H1 (cell line): ENCODE data around the gene INTS1. TPM values are rescaled to one million over a fixed set of nuclear protein-coding genes. Genes with fewer than 3 reads are reported as not detected.

Experiments used
- CTCF ChIA-PET: fragments of 300-600 bp; sonication (Branson Sonifier 250); formaldehyde crosslinking; loops from one replicate; lab custom pipeline; 2021; ENCODE audit not compliant: partially characterized antibody; lab: Charles Lee
- POLR2A ChIA-PET: fragments of 300-600 bp; sonication (Branson Sonifier 250); formaldehyde crosslinking; loops from one replicate; lab custom pipeline; 2021; ENCODE audit warnings: inconsistent platforms; ENCODE audit not compliant: partially characterized antibody; lab: Charles Lee
- DNase-seq, 2 experiments: peaks; one replicate each; pipeline versions ENCODE4 v3.0.0 to v3.0.0-alpha.2; 2010 to 2022; ENCODE audit warnings: low spot score in 2 of 2, low read depth in 1 of 2, mixed read lengths in 1 of 2
- FAIRE-seq: peaks from 2 replicates; lab custom pipeline; 2011; peaks lifted over from hg19 to GRCh38; lab: Jason Lieb, UNC
- H2AFZ ChIP-seq: 2 replicates; pipeline ENCODE4 v1.8.1; 2012; ENCODE audit warnings: low read length, inconsistent platforms
- H2AK5ac ChIP-seq: 2 replicates; pipeline ENCODE4 v1.6.1; 2013; ENCODE audit warnings: low read depth, low read length
- H2BK120ac ChIP-seq: replicated peaks from 2 replicates; pipeline ENCODE3; 2013; ENCODE audit warnings: low read depth, low read length, inconsistent platforms
- H2BK12ac ChIP-seq: 2 replicates; pipeline ENCODE4 v1.6.1; 2013; ENCODE audit warnings: low read depth, low read length
- H2BK15ac ChIP-seq: 2 replicates; pipeline ENCODE4 v1.6.1; 2013; ENCODE audit warnings: low read length
- H2BK20ac ChIP-seq: 2 replicates; pipeline ENCODE4 v1.6.1; 2013; ENCODE audit warnings: low read length
- H2BK5ac ChIP-seq: 2 replicates; pipeline ENCODE4 v1.6.1; 2013; ENCODE audit warnings: low read depth, low read length
- H3K14ac ChIP-seq: 2 replicates; pipeline ENCODE4 v1.6.1; 2013; ENCODE audit warnings: inconsistent platforms; ENCODE audit not compliant: insufficient read length
- H3K18ac ChIP-seq: 2 replicates; pipeline ENCODE4 v1.6.1; 2013; ENCODE audit warnings: low read length; ENCODE audit errors: extremely low read depth
- H3K23ac ChIP-seq: 2 replicates; pipeline ENCODE4 v1.6.1; 2013; ENCODE audit warnings: inconsistent platforms; ENCODE audit not compliant: insufficient read length
- H3K23me2 ChIP-seq: 2 replicates; pipeline ENCODE4 v1.6.1; 2013; ENCODE audit warnings: low read depth, low read length
- H3K27ac ChIP-seq: 2 replicates; pipeline ENCODE4 v1.6.1; 2011; ENCODE audit warnings: low read depth, low read length, inconsistent platforms
- H3K27me3 ChIP-seq, 4 experiments: replicated peaks in 1 of 4; 1 replicate in 1 of 4; 2 replicates in 3 of 4; pipeline versions ENCODE4 v1.6.1 to v1.8.1; 2011 to 2013; ENCODE audit warnings: low read length in 3 of 4, mild to moderate bottlenecking in 3 of 4, inconsistent platforms in 2 of 4, mixed read lengths in 2 of 4, moderate library complexity in 1 of 4; ENCODE audit not compliant: control insufficient read depth in 3 of 4, insufficient read depth in 3 of 4; ENCODE audit errors: extremely low read depth in 1 of 4
- H3K36me3 ChIP-seq, 4 experiments: 2 replicates each; pipeline versions ENCODE4 v1.6.1 to v1.8.1; 2011 to 2013; ENCODE audit warnings: mild to moderate bottlenecking in 4 of 4, low read length in 3 of 4, moderate library complexity in 2 of 4, control low read depth in 1 of 4, inconsistent platforms in 1 of 4; ENCODE audit not compliant: insufficient read depth in 4 of 4, control insufficient read depth in 2 of 4
- H3K4ac ChIP-seq: replicated peaks from 2 replicates; pipeline ENCODE3; 2013; ENCODE audit warnings: low read length, low read depth, mixed read lengths, inconsistent platforms; ENCODE audit not compliant: insufficient read length
- H3K4me1 ChIP-seq, 4 experiments: replicated peaks in 1 of 4; 1 replicate in 1 of 4; 2 replicates in 3 of 4; pipeline versions ENCODE4 v1.6.1 to v1.8.1; 2011 to 2013; ENCODE audit warnings: low read length in 3 of 4, inconsistent platforms in 2 of 4, mixed read lengths in 1 of 4; ENCODE audit not compliant: insufficient read depth in 4 of 4, control insufficient read depth in 3 of 4
- H3K4me2 ChIP-seq, 2 experiments: 2 replicates each; pipeline versions ENCODE4 v1.6.1 to v1.8.1; 2011 to 2013; ENCODE audit warnings: low read depth in 2 of 2, low read length in 2 of 2, control low read depth in 1 of 2, inconsistent platforms in 1 of 2, mild to moderate bottlenecking in 1 of 2; ENCODE audit not compliant: insufficient read depth in 1 of 2
- H3K4me3 ChIP-seq, 4 experiments: fragments of 200-600, 300-600 bp in 1 of 4; sonication (generic), shearing (Covaris generic), sonication (Bioruptor Twin) in 1 of 4; 2 replicates each; pipeline versions ENCODE4 v1.5.1 to v1.8.1; 2011 to 2016; ENCODE audit warnings: low read length in 4 of 4, low read depth in 3 of 4, control low read depth in 2 of 4, inconsistent platforms in 2 of 4, mild to moderate bottlenecking in 2 of 4, mixed read lengths in 1 of 4, moderate library complexity in 1 of 4; ENCODE audit not compliant: insufficient read depth in 2 of 4; ENCODE audit errors: extremely low read depth in 1 of 4
- H3K56ac ChIP-seq: replicated peaks from 2 replicates; pipeline ENCODE3; 2013; ENCODE audit warnings: low read depth, mild to moderate bottlenecking, mixed read lengths, low read length, inconsistent platforms; ENCODE audit not compliant: insufficient read length
- H3K79me1 ChIP-seq: 2 replicates; pipeline ENCODE4 v1.6.1; 2013; ENCODE audit warnings: low read depth, low read length, control low read depth
- H3K79me2 ChIP-seq, 2 experiments: 2 replicates each; pipeline versions ENCODE4 v1.6.1 to v1.8.1; 2012 to 2013; ENCODE audit warnings: low read length in 2 of 2, mild to moderate bottlenecking in 2 of 2, inconsistent platforms in 1 of 2; ENCODE audit not compliant: insufficient read depth in 2 of 2, control insufficient read depth in 1 of 2
- H3K9ac ChIP-seq, 4 experiments: replicated peaks in 1 of 4; 1 replicate in 1 of 4; 2 replicates in 3 of 4; pipeline versions ENCODE4 v1.6.1 to v1.8.1; 2011 to 2013; ENCODE audit warnings: low read depth in 3 of 4, low read length in 3 of 4, control low read depth in 2 of 4, mild to moderate bottlenecking in 2 of 4, moderate library complexity in 2 of 4, inconsistent platforms in 1 of 4; ENCODE audit errors: extremely low read depth in 1 of 4
- H3K9me3 ChIP-seq, 2 experiments: 2 replicates each; pipeline versions ENCODE4 v1.6.1 to v1.8.1; 2012 to 2013; ENCODE audit warnings: mild to moderate bottlenecking in 2 of 2, moderate library complexity in 2 of 2, control low read depth in 1 of 2, inconsistent platforms in 1 of 2, low read depth in 1 of 2, low read length in 1 of 2, mixed read lengths in 1 of 2; ENCODE audit not compliant: insufficient read depth in 2 of 2
- H4K20me1 ChIP-seq, 2 experiments: replicated peaks in 1 of 2; 2 replicates each; pipeline versions ENCODE3 to v1.8.1; 2011 to 2013; ENCODE audit warnings: inconsistent platforms in 2 of 2, low read length in 2 of 2, mild to moderate bottlenecking in 1 of 2; ENCODE audit not compliant: insufficient read depth in 2 of 2, control insufficient read depth in 1 of 2
- H4K5ac ChIP-seq: 2 replicates; pipeline ENCODE4 v1.6.1; 2013; ENCODE audit warnings: low read length, low read depth, mixed read lengths, inconsistent platforms; ENCODE audit not compliant: insufficient read length
- H4K8ac ChIP-seq: 2 replicates; pipeline ENCODE4 v1.8.0; 2013; ENCODE audit warnings: mild to moderate bottlenecking, moderate library complexity, low read length, inconsistent platforms; ENCODE audit not compliant: insufficient read depth; ENCODE audit errors: extremely low read depth
- H4K91ac ChIP-seq: replicated peaks from 2 replicates; pipeline ENCODE3; 2013; ENCODE audit warnings: low read length, mixed read lengths, inconsistent platforms; ENCODE audit not compliant: insufficient read length
- ASH2L ChIP-seq: fragments of 200-600, 300-600 bp; sonication (generic); IDR thresholded peaks from one replicate; pipeline ENCODE4 v1.7.1; 2017; ENCODE audit warnings: low read length
- ATF2 ChIP-seq: IDR thresholded peaks from 2 replicates; pipeline ENCODE4 v1.6.1; 2012; ENCODE audit warnings: low read length, inconsistent platforms
- CTBP2 ChIP-seq: IDR thresholded peaks from 2 replicates; pipeline ENCODE4 v1.7.0; 2011; ENCODE audit warnings: borderline replicate concordance, mild to moderate bottlenecking, moderate library complexity, mixed read lengths, low read length; ENCODE audit not compliant: insufficient read depth, insufficient read length
- EGR1 ChIP-seq: IDR thresholded peaks from 2 replicates; pipeline ENCODE4 v1.6.1; 2011; ENCODE audit warnings: low read depth, low read length, borderline replicate concordance
- EZH2 ChIP-seq: fragments of 200-600 bp; sonication (generic); IDR thresholded peaks from 2 replicates; pipeline ENCODE4 v1.7.1; 2012; ENCODE audit warnings: low read depth, mild to moderate bottlenecking, moderate library complexity, low read length, inconsistent platforms; ENCODE audit not compliant: severe bottlenecking
- KDM4A ChIP-seq: IDR thresholded peaks from one replicate; pipeline ENCODE4 v1.7.1; 2012; ENCODE audit warnings: low read depth, mild to moderate bottlenecking, moderate library complexity, low read length, inconsistent platforms; ENCODE audit not compliant: severe bottlenecking
- SIN3A ChIP-seq, 2 experiments: IDR thresholded peaks in 1 of 2; conservative IDR thresholded peaks in 1 of 2; 2 replicates each; pipeline ENCODE4 v1.6.1; 2011 to 2012; ENCODE audit warnings: low read length in 2 of 2, improper control_type of control experiment in 1 of 2, low read depth in 1 of 2, mild to moderate bottlenecking in 1 of 2
- SP1 ChIP-seq: IDR thresholded peaks from 2 replicates; pipeline ENCODE4 v1.6.1; 2011; ENCODE audit warnings: low read depth, low read length
- TAF7 ChIP-seq: optimal IDR thresholded peaks from 2 replicates; pipeline ENCODE3; 2011; ENCODE audit warnings: low read depth, mild to moderate bottlenecking, inconsistent platforms, low read length, moderate library complexity, borderline replicate concordance
- TCF12 ChIP-seq: IDR thresholded peaks from 2 replicates; pipeline ENCODE4 v1.6.1; 2011; ENCODE audit warnings: low read depth, mild to moderate bottlenecking, low read length
- WGBS, 2 experiments: shearing (Covaris generic) in 1 of 2; methylation state at CpG; one replicate each; pipeline versions ENCODE4 v1.1.6 to v1.1.7; 2013 to 2015; ENCODE audit warnings: low lambda C conversion rate in 2 of 2, mixed read lengths in 2 of 2, inconsistent platforms in 1 of 2, low coverage in 1 of 2, missing lambda C conversion rate in 1 of 2; ENCODE audit not compliant: insufficient replicate concordance in 2 of 2, insufficient coverage in 1 of 2, insufficient read length in 1 of 2; ENCODE audit errors: extremely low coverage in 1 of 2, missing lambda C conversion rate in 1 of 2; 5-methylcytosine and 5-hydroxymethylcytosine counted together
- polyA plus RNA-seq, 7 experiments: library from polyadenylated mRNA; depleted of rRNA in 3 of 7; stranded (reverse) in 5 of 7; unstranded in 2 of 7; fragments of >200 nt in 5 of 7; fragments of 200-250 nt in 2 of 7; gene quantifications; 1 replicate in 5 of 7; 2 replicates in 1 of 7; 4 replicates in 1 of 7; pipeline versions ENCODE4 v1.2.1 to v1.2.3, GENCODE V29; 2011 to 2013; ENCODE audit warnings: missing spikeins in 2 of 7, mixed read lengths in 2 of 7
- total RNA-seq: library from RNA; stranded (reverse); fragmentation: NEBNext Ultra II Directional; extraction: Animal tissue kit (Norgen Biotek cat#: 25700); gene quantifications from 2 replicates; pipeline ENCODE4 v1.2.1, GENCODE V29; 2021

INTS1 gene
- total and polyA plus RNA-seq, 2 of the 8 experiments (the other 6 are each of a cell fraction or from before 2014, with no cell fraction given), result 76.9 to 104 TPM

DNA sequence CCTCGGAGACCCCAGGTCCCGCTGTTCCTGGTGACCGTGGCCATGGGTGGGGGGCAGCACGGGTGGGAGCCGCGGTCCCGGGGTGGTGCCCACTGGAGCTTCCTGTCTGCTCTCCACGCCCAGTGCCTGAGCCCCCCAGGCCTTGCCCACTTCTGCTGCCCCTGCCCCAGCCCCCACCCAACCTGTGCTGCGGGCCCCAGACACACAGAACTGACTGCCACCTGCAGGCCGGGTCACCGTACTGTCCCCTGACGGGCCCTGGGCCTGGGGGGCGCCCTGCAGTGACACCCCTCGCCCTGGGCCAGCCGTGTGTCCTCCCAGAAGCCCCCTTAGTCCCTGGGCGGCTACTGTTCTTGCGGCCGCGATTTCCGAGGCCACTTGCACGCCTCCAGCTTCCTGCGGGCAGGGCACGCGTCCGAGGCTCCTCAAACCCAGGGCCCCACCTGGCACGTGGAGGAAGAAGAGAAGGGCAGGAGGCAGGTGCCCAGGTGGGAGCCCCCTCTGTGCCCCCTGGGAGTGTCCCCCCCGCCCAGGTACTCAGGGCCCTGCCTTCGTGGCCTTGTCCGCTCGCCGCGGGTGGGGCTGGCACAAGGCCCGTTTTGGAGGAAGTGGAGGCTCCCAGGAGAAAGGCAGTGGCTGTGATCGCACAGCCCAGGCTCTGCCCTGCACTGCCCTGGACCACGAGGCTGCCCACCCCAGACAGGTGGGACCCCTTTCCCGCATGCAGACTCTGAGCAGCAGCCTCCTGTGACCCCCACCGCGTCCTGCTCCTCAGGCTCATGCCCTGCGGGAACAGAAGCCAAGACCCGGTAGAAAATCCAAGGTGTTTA is 41.4 kb upstream of the INTS1 start:
- no peak overlapping the region for H2BK120ac ChIP-seq
- TF ChIP-seq CTBP2 (no peak), SIN3A (conservative IDR thresholded peaks at IDR 0.05 in 1 of 2, IDR thresholded peaks at IDR 0.05 in 1 of 2; ENCODE audit: low read depth in 1 of 2, low read length in 2 of 2) (no peak), SP1 (no peak), EZH2 (no peak), ASH2L (no peak), TAF7 (no peak), EGR1 (no peak), KDM4A (no peak), ATF2 (no peak), TCF12 (no peak)

More for the DNA sequence above, 41.4 kb upstream of the INTS1 start:
- DNase-seq, result no peak
- no peak overlapping the region for H4K91ac ChIP-seq
- no peak overlapping the region for H2BK20ac ChIP-seq
- no peak overlapping the region for H3K4ac ChIP-seq
- H3K79me2 ChIP-seq, result no peaks in the 10 kb centered on the region
- H3K18ac ChIP-seq, result no peak overlapping the region
- no peaks in the 10 kb centered on the region for H3K23me2 ChIP-seq
- no peak overlapping the region for H2BK12ac ChIP-seq
- H3K27me3 ChIP-seq, result no peaks in the 10 kb centered on the region
- no peak overlapping the region for H2BK15ac ChIP-seq
- FAIRE-seq, result no peak
- no peak overlapping the region for H3K56ac ChIP-seq
- no peaks in the 10 kb centered on the region for H3K4me1 ChIP-seq
- no peaks in the 10 kb centered on the region for H3K9me3 ChIP-seq
- H3K79me1 ChIP-seq, result no peaks in the 10 kb centered on the region
- H2AK5ac ChIP-seq, result no peak overlapping the region
- no peak overlapping the region for H4K5ac ChIP-seq
- H3K23ac ChIP-seq, result no peak overlapping the region
- CTCF ChIA-PET, result interaction anchor here (0.9 to 3.7 kb wide), 5 partner anchors 10 to 71 kb away, joined by 3 to 15 read pairs (median 4); partner anchors contain the start of gene TMEM184A
- POLR2A ChIA-PET, result interaction anchor here (0.6 to 4.9 kb wide), 5 partner anchors 9 to 290 kb away, joined by 3 to 26 read pairs (median 3); no protein-coding TSS in a partner anchor
- H3K9ac ChIP-seq, result no peak overlapping the region
- no peak overlapping the region for H3K27ac ChIP-seq
- no peak overlapping the region for H3K4me3 ChIP-seq
- H4K8ac ChIP-seq, result no peak overlapping the region; the same call in 1 of the 2 replicates
- no peak overlapping the region for H3K4me2 ChIP-seq
- H4K20me1 ChIP-seq, result peaks cover 0 to 3% of the 10 kb centered on the region in 2 experiments
- peaks cover 0 to 6% (median 0%) of the 10 kb centered on the region in 4 experiments; a peak in 3 of 8 replicates for H3K36me3 ChIP-seq
- no peak overlapping the region for H2AFZ ChIP-seq
- no peak overlapping the region for H2BK5ac ChIP-seq
- H3K14ac ChIP-seq, result no peak overlapping the region
- 96% methylated on average over 31 of the region's 40 CpGs; no CpG with 5 or more reads in 1 of the 2 experiments for WGBS, 2 experiments
